Panc1 (cell line): Measurements from ENCODE around the gene EARS2.

ENCODE experiments used
- CTCF ChIP-seq: fragments of 450-650 bp; IDR thresholded peaks from 2 replicates; pipeline ENCODE4 v1.5.1; 2017; ENCODE audit warnings: mild to moderate bottlenecking
- TCF7L2 ChIP-seq: IDR thresholded peaks from 2 replicates; pipeline ENCODE4 v1.6.1; 2011; ENCODE audit warnings: mild to moderate bottlenecking, low read depth, low read length, inconsistent platforms

GRCh38 chr16:23595246-23595950 lies 38.2 kb upstream of the EARS2 start:
- TF ChIP-seq CTCF, result no peak
- no peak for TF ChIP-seq TCF7L2
